Measurements from ENCODE around the gene PCMTD2. TPM values are rescaled to one million over a fixed set of nuclear protein-coding genes. Genes with fewer than 3 reads are reported as not detected.

Gene PCMTD2
- total and polyA plus RNA-seq, 2 of the 13 experiments (the other 11 are each of a cell fraction or from before 2014, with no cell fraction given) = 47.0 to 76.9 TPM

DNA sequence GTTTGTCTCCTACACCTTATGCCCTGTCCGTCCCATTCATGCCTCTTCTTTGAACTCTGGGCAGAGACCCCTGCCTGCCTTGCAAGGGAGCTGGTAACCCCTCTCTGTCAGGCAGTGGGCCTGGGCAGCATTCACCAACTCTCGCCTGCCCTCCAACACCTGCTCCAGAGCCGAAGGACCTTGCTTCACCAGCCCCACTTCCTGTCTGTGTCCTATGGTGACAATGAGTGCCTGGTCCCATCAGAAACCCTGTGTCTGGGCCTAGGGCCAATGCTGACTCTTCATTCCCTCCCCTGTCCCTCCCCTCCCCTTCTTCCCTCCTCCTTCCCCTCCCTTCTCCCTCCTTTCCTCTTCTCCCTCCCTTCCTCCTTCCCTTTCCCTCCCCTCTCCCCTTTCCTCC, 22.8 kb upstream of the PCMTD2 start (continued):
- TF ChIP-seq, protein P1, sequence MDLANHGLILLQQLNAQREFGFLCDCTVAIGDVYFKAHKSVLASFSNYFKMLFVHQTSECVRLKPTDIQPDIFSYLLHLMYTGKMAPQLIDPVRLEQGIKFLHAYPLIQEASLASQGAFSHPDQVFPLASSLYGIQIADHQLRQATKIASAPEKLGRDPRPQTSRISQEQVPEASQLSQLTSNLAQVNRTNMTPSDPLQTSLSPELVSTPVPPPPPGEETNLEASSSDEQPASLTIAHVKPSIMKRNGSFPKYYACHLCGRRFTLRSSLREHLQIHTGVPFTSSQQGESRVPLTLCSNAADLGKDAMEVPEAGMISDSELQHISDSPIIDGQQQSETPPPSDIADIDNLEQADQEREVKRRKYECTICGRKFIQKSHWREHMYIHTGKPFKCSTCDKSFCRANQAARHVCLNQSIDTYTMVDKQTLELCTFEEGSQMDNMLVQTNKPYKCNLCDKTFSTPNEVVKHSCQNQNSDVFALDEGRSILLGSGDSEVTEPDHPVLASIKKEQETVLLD (CRISPR knock-in tag; IDR thresholded peaks at IDR 0.05; ENCODE audit: low read depth) = no peak
- TF ChIP-seq GABPB1 (CRISPR knock-in tag; IDR thresholded peaks at IDR 0.05) (peak; percentile 26; the same call in 1 of the 2 replicates), ELF1 (CRISPR knock-in tag; IDR thresholded peaks at IDR 0.05) (0 out of 2 replicates have a peak, but pooled peaks have one; percentile 31), MIXL1 (CRISPR knock-in tag; IDR thresholded peaks at IDR 0.05) (no peak), MIER3 (CRISPR knock-in tag; IDR thresholded peaks at IDR 0.05; ENCODE audit: borderline replicate concordance) (0 out of 2 replicates have a peak, but pooled peaks have one; percentile 35), ZNF792 (CRISPR knock-in tag; IDR thresholded peaks at IDR 0.05) (no peak), FOXC1 (CRISPR knock-in tag; IDR thresholded peaks at IDR 0.05; ENCODE audit: borderline replicate concordance) (no peak), SAP130 (CRISPR knock-in tag; IDR thresholded peaks at IDR 0.05; ENCODE audit: low read depth) (0 out of 2 replicates have a peak, but pooled peaks have one; percentile 15)
- TF ChIP-seq, protein P2, sequence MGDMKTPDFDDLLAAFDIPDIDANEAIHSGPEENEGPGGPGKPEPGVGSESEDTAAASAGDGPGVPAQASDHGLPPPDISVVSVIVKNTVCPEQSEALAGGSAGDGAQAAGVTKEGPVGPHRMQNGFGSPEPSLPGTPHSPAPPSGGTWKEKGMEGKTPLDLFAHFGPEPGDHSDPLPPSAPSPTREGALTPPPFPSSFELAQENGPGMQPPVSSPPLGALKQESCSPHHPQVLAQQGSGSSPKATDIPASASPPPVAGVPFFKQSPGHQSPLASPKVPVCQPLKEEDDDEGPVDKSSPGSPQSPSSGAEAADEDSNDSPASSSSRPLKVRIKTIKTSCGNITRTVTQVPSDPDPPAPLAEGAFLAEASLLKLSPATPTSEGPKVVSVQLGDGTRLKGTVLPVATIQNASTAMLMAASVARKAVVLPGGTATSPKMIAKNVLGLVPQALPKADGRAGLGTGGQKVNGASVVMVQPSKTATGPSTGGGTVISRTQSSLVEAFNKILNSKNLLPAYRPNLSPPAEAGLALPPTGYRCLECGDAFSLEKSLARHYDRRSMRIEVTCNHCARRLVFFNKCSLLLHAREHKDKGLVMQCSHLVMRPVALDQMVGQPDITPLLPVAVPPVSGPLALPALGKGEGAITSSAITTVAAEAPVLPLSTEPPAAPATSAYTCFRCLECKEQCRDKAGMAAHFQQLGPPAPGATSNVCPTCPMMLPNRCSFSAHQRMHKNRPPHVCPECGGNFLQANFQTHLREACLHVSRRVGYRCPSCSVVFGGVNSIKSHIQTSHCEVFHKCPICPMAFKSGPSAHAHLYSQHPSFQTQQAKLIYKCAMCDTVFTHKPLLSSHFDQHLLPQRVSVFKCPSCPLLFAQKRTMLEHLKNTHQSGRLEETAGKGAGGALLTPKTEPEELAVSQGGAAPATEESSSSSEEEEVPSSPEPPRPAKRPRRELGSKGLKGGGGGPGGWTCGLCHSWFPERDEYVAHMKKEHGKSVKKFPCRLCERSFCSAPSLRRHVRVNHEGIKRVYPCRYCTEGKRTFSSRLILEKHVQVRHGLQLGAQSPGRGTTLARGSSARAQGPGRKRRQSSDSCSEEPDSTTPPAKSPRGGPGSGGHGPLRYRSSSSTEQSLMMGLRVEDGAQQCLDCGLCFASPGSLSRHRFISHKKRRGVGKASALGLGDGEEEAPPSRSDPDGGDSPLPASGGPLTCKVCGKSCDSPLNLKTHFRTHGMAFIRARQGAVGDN (CRISPR knock-in tag; IDR thresholded peaks at IDR 0.05) = 0 out of 2 replicates have a peak, but pooled peaks have one; percentile 29
- TF ChIP-seq, protein P3, sequence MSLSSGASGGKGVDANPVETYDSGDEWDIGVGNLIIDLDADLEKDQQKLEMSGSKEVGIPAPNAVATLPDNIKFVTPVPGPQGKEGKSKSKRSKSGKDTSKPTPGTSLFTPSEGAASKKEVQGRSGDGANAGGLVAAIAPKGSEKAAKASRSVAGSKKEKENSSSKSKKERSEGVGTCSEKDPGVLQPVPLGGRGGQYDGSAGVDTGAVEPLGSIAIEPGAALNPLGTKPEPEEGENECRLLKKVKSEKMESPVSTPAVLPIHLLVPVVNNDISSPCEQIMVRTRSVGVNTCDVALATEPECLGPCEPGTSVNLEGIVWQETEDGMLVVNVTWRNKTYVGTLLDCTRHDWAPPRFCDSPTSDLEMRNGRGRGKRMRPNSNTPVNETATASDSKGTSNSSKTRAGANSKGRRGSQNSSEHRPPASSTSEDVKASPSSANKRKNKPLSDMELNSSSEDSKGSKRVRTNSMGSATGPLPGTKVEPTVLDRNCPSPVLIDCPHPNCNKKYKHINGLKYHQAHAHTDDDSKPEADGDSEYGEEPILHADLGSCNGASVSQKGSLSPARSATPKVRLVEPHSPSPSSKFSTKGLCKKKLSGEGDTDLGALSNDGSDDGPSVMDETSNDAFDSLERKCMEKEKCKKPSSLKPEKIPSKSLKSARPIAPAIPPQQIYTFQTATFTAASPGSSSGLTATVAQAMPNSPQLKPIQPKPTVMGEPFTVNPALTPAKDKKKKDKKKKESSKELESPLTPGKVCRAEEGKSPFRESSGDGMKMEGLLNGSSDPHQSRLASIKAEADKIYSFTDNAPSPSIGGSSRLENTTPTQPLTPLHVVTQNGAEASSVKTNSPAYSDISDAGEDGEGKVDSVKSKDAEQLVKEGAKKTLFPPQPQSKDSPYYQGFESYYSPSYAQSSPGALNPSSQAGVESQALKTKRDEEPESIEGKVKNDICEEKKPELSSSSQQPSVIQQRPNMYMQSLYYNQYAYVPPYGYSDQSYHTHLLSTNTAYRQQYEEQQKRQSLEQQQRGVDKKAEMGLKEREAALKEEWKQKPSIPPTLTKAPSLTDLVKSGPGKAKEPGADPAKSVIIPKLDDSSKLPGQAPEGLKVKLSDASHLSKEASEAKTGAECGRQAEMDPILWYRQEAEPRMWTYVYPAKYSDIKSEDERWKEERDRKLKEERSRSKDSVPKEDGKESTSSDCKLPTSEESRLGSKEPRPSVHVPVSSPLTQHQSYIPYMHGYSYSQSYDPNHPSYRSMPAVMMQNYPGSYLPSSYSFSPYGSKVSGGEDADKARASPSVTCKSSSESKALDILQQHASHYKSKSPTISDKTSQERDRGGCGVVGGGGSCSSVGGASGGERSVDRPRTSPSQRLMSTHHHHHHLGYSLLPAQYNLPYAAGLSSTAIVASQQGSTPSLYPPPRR (CRISPR knock-in tag; IDR thresholded peaks at IDR 0.05; ENCODE audit: borderline replicate concordance) = no peak
- TF ChIP-seq, protein P4, sequence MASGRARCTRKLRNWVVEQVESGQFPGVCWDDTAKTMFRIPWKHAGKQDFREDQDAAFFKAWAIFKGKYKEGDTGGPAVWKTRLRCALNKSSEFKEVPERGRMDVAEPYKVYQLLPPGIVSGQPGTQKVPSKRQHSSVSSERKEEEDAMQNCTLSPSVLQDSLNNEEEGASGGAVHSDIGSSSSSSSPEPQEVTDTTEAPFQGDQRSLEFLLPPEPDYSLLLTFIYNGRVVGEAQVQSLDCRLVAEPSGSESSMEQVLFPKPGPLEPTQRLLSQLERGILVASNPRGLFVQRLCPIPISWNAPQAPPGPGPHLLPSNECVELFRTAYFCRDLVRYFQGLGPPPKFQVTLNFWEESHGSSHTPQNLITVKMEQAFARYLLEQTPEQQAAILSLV (CRISPR knock-in tag; IDR thresholded peaks at IDR 0.05; ENCODE audit: borderline replicate concordance) = no peak
- TF ChIP-seq, protein P5, sequence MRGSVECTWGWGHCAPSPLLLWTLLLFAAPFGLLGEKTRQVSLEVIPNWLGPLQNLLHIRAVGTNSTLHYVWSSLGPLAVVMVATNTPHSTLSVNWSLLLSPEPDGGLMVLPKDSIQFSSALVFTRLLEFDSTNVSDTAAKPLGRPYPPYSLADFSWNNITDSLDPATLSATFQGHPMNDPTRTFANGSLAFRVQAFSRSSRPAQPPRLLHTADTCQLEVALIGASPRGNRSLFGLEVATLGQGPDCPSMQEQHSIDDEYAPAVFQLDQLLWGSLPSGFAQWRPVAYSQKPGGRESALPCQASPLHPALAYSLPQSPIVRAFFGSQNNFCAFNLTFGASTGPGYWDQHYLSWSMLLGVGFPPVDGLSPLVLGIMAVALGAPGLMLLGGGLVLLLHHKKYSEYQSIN (CRISPR knock-in tag; IDR thresholded peaks at IDR 0.05; ENCODE audit: borderline replicate concordance) = no peak
- TF ChIP-seq, protein P6, sequence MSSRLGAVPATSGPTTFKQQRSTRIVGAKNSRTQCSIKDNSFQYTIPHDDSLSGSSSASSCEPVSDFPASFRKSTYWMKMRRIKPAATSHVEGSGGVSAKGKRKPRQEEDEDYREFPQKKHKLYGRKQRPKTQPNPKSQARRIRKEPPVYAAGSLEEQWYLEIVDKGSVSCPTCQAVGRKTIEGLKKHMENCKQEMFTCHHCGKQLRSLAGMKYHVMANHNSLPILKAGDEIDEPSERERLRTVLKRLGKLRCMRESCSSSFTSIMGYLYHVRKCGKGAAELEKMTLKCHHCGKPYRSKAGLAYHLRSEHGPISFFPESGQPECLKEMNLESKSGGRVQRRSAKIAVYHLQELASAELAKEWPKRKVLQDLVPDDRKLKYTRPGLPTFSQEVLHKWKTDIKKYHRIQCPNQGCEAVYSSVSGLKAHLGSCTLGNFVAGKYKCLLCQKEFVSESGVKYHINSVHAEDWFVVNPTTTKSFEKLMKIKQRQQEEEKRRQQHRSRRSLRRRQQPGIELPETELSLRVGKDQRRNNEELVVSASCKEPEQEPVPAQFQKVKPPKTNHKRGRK (CRISPR knock-in tag; IDR thresholded peaks at IDR 0.05) = peak; percentile 48; the same call in 1 of the 2 replicates
